GM12878 (cell line): Measurements from ENCODE around the gene SGIP1. TPM values are rescaled to one million over a fixed set of nuclear protein-coding genes. Genes with fewer than 3 reads are reported as not detected.

ENCODE experiments used
- ATAC-seq: fragments of 200-7000 bp; cut with Tn5 transposase; 3 replicates; pipeline ENCODE4 v1.9.1; 2020; ENCODE audit warnings: mild to moderate bottlenecking, moderate library complexity
- BruUV-seq: library from RNA; stranded (reverse); fragments of 400-500 nt; replicated peaks from 2 replicates; lab custom pipeline; 2021; lab: Mats Ljungman, UMichigan
- CTCF ChIA-PET: fragments of 300-600 bp; sonication (Branson Sonifier 250); formaldehyde crosslinking; extraction: SDS; loops from one replicate; lab custom pipeline; 2021; ENCODE audit warnings: inconsistent platforms; lab: Yijun Ruan, JAX
- POLR2A ChIA-PET: fragments of 350-600 bp; formaldehyde crosslinking; extraction: SDS; loops from one replicate; lab custom pipeline; 2021; ENCODE audit warnings: inconsistent platforms; lab: Charles Lee
- RAD21 ChIA-PET: fragments of 300-600 bp; sonication (Branson Sonifier 250); formaldehyde crosslinking; loops from one replicate; lab custom pipeline; 2023; ENCODE audit warnings: antibody characterized with exemption; ENCODE audit not compliant: unreplicated experiment; lab: Charles Lee
- SMC1A ChIA-PET: fragments of 300-600 bp; sonication (Branson Sonifier 250); formaldehyde crosslinking; loops from one replicate; lab custom pipeline; 2023; ENCODE audit not compliant: unreplicated experiment, uncharacterized antibody; lab: Charles Lee
- DNase-seq: peaks from one replicate; pipeline ENCODE4 v3.0.0-alpha.2; 2011; ENCODE audit warnings: low read depth, low spot score
- FAIRE-seq: peaks from 3 replicates; lab custom pipeline; 2011; peaks lifted over from hg19 to GRCh38; lab: Jason Lieb, UNC
- H2AFZ ChIP-seq: 2 replicates; pipeline ENCODE4 v1.6.0; 2011; ENCODE audit warnings: low read depth, low read length, control low read depth; ENCODE audit not compliant: control insufficient read depth
- H3K27ac ChIP-seq: 2 replicates; pipeline ENCODE4 v1.5.1; 2011; ENCODE audit warnings: control low read depth; ENCODE audit not compliant: control insufficient read depth, insufficient read depth
- H3K27me3 ChIP-seq, 2 experiments: replicated peaks in 1 of 2; 2 replicates each; pipeline versions ENCODE4 v1.6.0 to v1.6.1; 2011; ENCODE audit warnings: low read length in 1 of 2; ENCODE audit not compliant: control insufficient read depth in 2 of 2, insufficient read depth in 2 of 2
- H3K36me3 ChIP-seq, 2 experiments: 2 replicates each; pipeline ENCODE4 v1.5.1; 2011; ENCODE audit warnings: low read length in 1 of 2; ENCODE audit not compliant: control insufficient read depth in 2 of 2, insufficient read depth in 2 of 2
- H3K4me1 ChIP-seq: 2 replicates; pipeline ENCODE4 v1.6.1; 2011; ENCODE audit warnings: mild to moderate bottlenecking, low read length, moderate library complexity, mixed read lengths; ENCODE audit not compliant: control insufficient read depth, insufficient read depth
- H3K4me2 ChIP-seq: 2 replicates; pipeline ENCODE4 v1.6.0; 2011; ENCODE audit warnings: control low read depth; ENCODE audit not compliant: control insufficient read depth, insufficient read depth
- H3K4me3 ChIP-seq: fragments of 200-600 bp; sonication (generic); 2 replicates; pipeline ENCODE4 v1.5.1; 2016
- H3K79me2 ChIP-seq: 2 replicates; pipeline ENCODE4 v1.6.0; 2011; ENCODE audit warnings: low read length; ENCODE audit not compliant: control insufficient read depth, insufficient read depth
- H3K9ac ChIP-seq: 2 replicates; pipeline ENCODE4 v1.8.0; 2011; ENCODE audit warnings: low read length, control low read depth, mixed read lengths; ENCODE audit not compliant: control insufficient read depth, insufficient read depth
- H3K9me3 ChIP-seq: replicated peaks from 3 replicates; pipeline ENCODE4 v1.5.1; 2011; ENCODE audit warnings: mild to moderate bottlenecking, low read length; ENCODE audit not compliant: control insufficient read depth, insufficient read depth
- H4K20me1 ChIP-seq: 2 replicates; pipeline ENCODE4 v1.6.0; 2011; ENCODE audit not compliant: control insufficient read depth, insufficient read depth
- EED ChIP-seq: sonication (generic); IDR thresholded peaks from 2 replicates; pipeline ENCODE4 v1.6.1; 2016; ENCODE audit warnings: antibody characterized with exemption, low read depth
- IKZF2 ChIP-seq, 2 experiments: fragments of 450-650 bp; IDR thresholded peaks; 2 replicates each; pipeline ENCODE4 v1.6.1; 2017; ENCODE audit warnings: mild to moderate bottlenecking in 2 of 2, moderate library complexity in 2 of 2
- MEF2B ChIP-seq: fragments of 450-650 bp; IDR thresholded peaks from 2 replicates; pipeline ENCODE4 v1.6.1; 2018; ENCODE audit warnings: mild to moderate bottlenecking, moderate library complexity; ENCODE audit not compliant: partially characterized antibody, poor library complexity, severe bottlenecking
- MXI1 ChIP-seq: fragments of 150-350 bp; IDR thresholded peaks from 2 replicates; pipeline ENCODE4 v1.6.1; 2011; ENCODE audit warnings: low read depth, mild to moderate bottlenecking, inconsistent platforms, low read length, improper control_type of control experiment
- NFXL1 ChIP-seq: fragments of 450-650 bp; IDR thresholded peaks from 2 replicates; pipeline ENCODE4 v1.6.1; 2017; ENCODE audit warnings: antibody characterized with exemption, mild to moderate bottlenecking, borderline replicate concordance
- NR2C2 ChIP-seq: IDR thresholded peaks from 2 replicates; pipeline ENCODE4 v1.6.1; 2011; ENCODE audit warnings: borderline replicate concordance, low read depth; ENCODE audit not compliant: control insufficient read depth, insufficient read length
- PAX8 ChIP-seq: fragments of 450-650 bp; IDR thresholded peaks from 2 replicates; pipeline ENCODE4 v1.6.1; 2017; ENCODE audit warnings: mild to moderate bottlenecking, moderate library complexity
- POLR2AphosphoS5 ChIP-seq: IDR thresholded peaks from 2 replicates; pipeline ENCODE4 v1.6.1; 2011; ENCODE audit warnings: mild to moderate bottlenecking, low read length, inconsistent platforms
- RBBP5 ChIP-seq: fragments of 200-600 bp; sonication (generic); conservative IDR thresholded peaks from 2 replicates; pipeline ENCODE4 v1.6.1; 2016
- SIN3A ChIP-seq: IDR thresholded peaks from 2 replicates; pipeline ENCODE4 v1.6.1; 2012; ENCODE audit warnings: low read depth, low read length, improper control_type of control experiment
- STAT1 ChIP-seq: fragments of 450-650 bp; conservative IDR thresholded peaks from 2 replicates; pipeline ENCODE4 v1.6.1; 2014; ENCODE audit warnings: antibody characterized with exemption, mild to moderate bottlenecking
- STAT3 ChIP-seq: IDR thresholded peaks from 2 replicates; pipeline ENCODE4 v1.6.1; 2011; ENCODE audit warnings: low read depth, low read length, improper control_type of control experiment
- WGBS: methylation state at CpG from one replicate; pipeline ENCODE4 v1.1.6; 2016; ENCODE audit warnings: low lambda C conversion rate; ENCODE audit not compliant: insufficient replicate concordance, insufficient coverage; ENCODE audit errors: missing lambda C conversion rate; 5-methylcytosine and 5-hydroxymethylcytosine counted together
- in situ Hi-C: fragments of 300-500 bp; cut with MboI; formaldehyde crosslinking; loops from 9 replicates; pipeline ENCODE4 v1.14.3; 2018; ENCODE audit warnings: mixed read lengths
- intact Hi-C: fragments of 100-400 bp; cut with micrococcal nuclease; formaldehyde crosslinking; loops from one replicate; pipeline ENCODE4 v1.14.2; 2022; ENCODE audit not compliant: unreplicated experiment
- polyA plus RNA-seq, 11 experiments: library from polyadenylated mRNA; depleted of rRNA in 4 of 11; unstranded in 6 of 11; stranded (reverse) in 5 of 11; fragments of >200 nt; fragmentation: Nextera tagmentation in 4 of 11; fragmentation: Illumina TruSeq in 1 of 11; extraction: Ambion mirVana in 4 of 11; extraction: Trizol in 1 of 11; gene quantifications; 1 replicate in 1 of 11; 2 replicates in 10 of 11; pipeline versions ENCODE4 v1.2.1 to v1.2.3, GENCODE V29; 2011 to 2016; ENCODE audit warnings: inconsistent platforms in 2 of 11, missing spikeins in 2 of 11, low read depth in 1 of 11
- total RNA-seq, 4 experiments: library from RNA; depleted of rRNA in 3 of 4; stranded (reverse); fragments of >200 nt in 3 of 4; fragmentation: Illumina TruSeq in 1 of 4; extraction: Trizol in 1 of 4; gene quantifications; 2 replicates each; pipeline versions ENCODE4 v1.2.1 to v1.2.3, GENCODE V29; 2013 to 2021
- TF ChIP-seq, protein P1 (sequence below): IDR thresholded peaks from 2 replicates; pipeline ENCODE4 v1.6.1; 2012; ENCODE audit warnings: low read depth, low read length, improper control_type of control experiment
- TF ChIP-seq, protein P2 (sequence below): fragments of 450-650 bp; IDR thresholded peaks from 2 replicates; pipeline ENCODE4 v1.6.1; 2017; ENCODE audit warnings: low read depth, mild to moderate bottlenecking, moderate library complexity
- TF ChIP-seq, protein P3 (sequence below): IDR thresholded peaks from 2 replicates; pipeline ENCODE4 v1.6.1; 2011; ENCODE audit warnings: low read depth, mild to moderate bottlenecking, low read length, moderate library complexity, borderline replicate concordance; ENCODE audit errors: extremely low read depth

The SGIP1 gene
- total and polyA plus RNA-seq, 10 of the 15 experiments (the other 5 are each of a cell fraction or from before 2014, with no cell fraction given): 0.15 TPM; not detected in 9

DNA sequence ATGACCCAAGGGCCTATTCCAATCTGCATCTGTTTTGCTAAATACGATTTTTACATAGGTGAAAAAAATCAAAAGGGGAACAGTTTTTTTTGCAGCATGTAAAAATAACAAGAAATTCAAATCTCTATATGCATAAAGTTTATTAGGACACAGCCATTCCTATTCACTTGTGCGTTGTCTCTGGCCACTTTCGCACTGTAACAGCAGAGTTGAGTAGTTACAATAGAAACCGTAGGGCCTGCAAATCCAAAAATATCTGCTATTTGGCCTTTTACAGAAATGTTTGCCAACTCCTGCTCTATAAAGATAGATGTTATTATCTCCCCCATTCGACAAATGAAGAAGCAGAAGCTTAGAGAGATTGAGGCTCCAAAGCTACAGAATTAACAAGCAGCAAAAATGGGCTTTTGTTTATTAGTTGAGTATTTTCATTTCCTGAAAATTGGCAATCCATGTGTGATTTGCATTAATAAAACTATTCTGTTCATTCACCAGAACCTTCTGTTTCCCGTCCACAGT is 223.8 kb downstream of the SGIP1 start:
- H3K4me2 ChIP-seq: peak overlapping the region; percentile 41; the same call in 1 of the 2 replicates
- no peaks in the 10 kb centered on the region for H3K9me3 ChIP-seq
- H3K4me1 ChIP-seq: peaks cover 5% of the 10 kb centered on the region
- ATAC-seq (peak; percentile 23), FAIRE-seq (no peak), DNase-seq (no peak)
- no peaks in the 10 kb centered on the region; a peak in 1 of 4 replicates for H3K27me3 ChIP-seq
- 36% methylated on average over 6 of the region's 6 CpGs for WGBS
- no peak overlapping the region for H3K9ac ChIP-seq
- no peaks in the 10 kb centered on the region for H4K20me1 ChIP-seq
- ChIA-PET POLR2A (no interaction called here), SMC1A (interaction anchor here (0.6 to 1.7 kb wide), 9 partner anchors 9 to 1403 kb away, joined by 3 to 5 read pairs (median 4); no protein-coding TSS in a partner anchor), RAD21 (interaction anchor here (0.5 to 1.5 kb wide), 5 partner anchors 11 to 392 kb away, joined by 3 to 6 read pairs (median 3); partner anchors contain the start of gene SLC35D1), CTCF (interaction anchor here (0.7 to 2.6 kb wide), 6 partner anchors 7 to 454 kb away, joined by 3 to 9 read pairs (median 4); no protein-coding TSS in a partner anchor)
- BruUV-seq: no TSS peak
- in situ Hi-C loops (loop anchor here (25.0 kb wide), 1 partner anchor 730 kb away; no protein-coding TSS in a partner anchor), intact Hi-C loops (no loop called here)
- no peak overlapping the region for H3K4me3 ChIP-seq
- H3K36me3 ChIP-seq: no peaks in the 10 kb centered on the region
- TF ChIP-seq MXI1 (no peak), PAX8 (no peak), POLR2AphosphoS5 (no peak), NR2C2 (no peak), SIN3A (no peak), NFXL1 (no peak), STAT3 (no peak), STAT1 (no peak), EED (no peak), RBBP5 (no peak), MEF2B (no peak), IKZF2 (IDR thresholded peaks at IDR 0.05) (no peak)
- TF ChIP-seq, protein P1, sequence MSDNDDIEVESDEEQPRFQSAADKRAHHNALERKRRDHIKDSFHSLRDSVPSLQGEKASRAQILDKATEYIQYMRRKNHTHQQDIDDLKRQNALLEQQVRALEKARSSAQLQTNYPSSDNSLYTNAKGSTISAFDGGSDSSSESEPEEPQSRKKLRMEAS: no peak
- TF ChIP-seq, protein P2, sequence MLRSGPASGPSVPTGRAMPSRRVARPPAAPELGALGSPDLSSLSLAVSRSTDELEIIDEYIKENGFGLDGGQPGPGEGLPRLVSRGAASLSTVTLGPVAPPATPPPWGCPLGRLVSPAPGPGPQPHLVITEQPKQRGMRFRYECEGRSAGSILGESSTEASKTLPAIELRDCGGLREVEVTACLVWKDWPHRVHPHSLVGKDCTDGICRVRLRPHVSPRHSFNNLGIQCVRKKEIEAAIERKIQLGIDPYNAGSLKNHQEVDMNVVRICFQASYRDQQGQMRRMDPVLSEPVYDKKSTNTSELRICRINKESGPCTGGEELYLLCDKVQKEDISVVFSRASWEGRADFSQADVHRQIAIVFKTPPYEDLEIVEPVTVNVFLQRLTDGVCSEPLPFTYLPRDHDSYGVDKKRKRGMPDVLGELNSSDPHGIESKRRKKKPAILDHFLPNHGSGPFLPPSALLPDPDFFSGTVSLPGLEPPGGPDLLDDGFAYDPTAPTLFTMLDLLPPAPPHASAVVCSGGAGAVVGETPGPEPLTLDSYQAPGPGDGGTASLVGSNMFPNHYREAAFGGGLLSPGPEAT: no peak
- TF ChIP-seq, protein P3, sequence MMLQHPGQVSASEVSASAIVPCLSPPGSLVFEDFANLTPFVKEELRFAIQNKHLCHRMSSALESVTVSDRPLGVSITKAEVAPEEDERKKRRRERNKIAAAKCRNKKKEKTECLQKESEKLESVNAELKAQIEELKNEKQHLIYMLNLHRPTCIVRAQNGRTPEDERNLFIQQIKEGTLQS: no peak
- H3K79me2 ChIP-seq: no peaks in the 10 kb centered on the region
- H2AFZ ChIP-seq: no peak overlapping the region; the same call in 1 of the 2 replicates
- no peak overlapping the region for H3K27ac ChIP-seq
